Mesenchymal stem cell (in vitro differentiated cells and primary cell): ENCODE measurements around the gene HEATR5A. TPM values are rescaled to one million over a fixed set of nuclear protein-coding genes. Genes with fewer than 3 reads are reported as not detected.
"Not testable (repeated sequence)": the region's sequence is repeated elsewhere in the genome, so short reads cannot be mapped to it uniquely, and the experiment has no call there.

ENCODE experiments used
- DNase-seq: peaks from one replicate; pipeline ENCODE4 v3.0.0-alpha.2; 2013
- H2AFZ ChIP-seq: one replicate; pipeline ENCODE4 v1.6.1; 2013; ENCODE audit warnings: low read depth, mild to moderate bottlenecking, control low read depth, inconsistent platforms, low read length, moderate library complexity
- H2AK5ac ChIP-seq: 2 replicates; pipeline ENCODE4 v1.6.1; 2013; ENCODE audit warnings: low read length, moderate library complexity, mild to moderate bottlenecking, inconsistent platforms; ENCODE audit not compliant: severe bottlenecking
- H2BK120ac ChIP-seq: one replicate; pipeline ENCODE4 v1.6.1; 2013; ENCODE audit warnings: low read depth, mild to moderate bottlenecking, inconsistent platforms, low read length, moderate library complexity
- H2BK12ac ChIP-seq, 2 experiments: one replicate each; pipeline ENCODE4 v1.6.1; 2013; ENCODE audit warnings: inconsistent platforms in 2 of 2, low read length in 2 of 2, mild to moderate bottlenecking in 2 of 2, moderate library complexity in 2 of 2, control low read depth in 1 of 2
- H2BK15ac ChIP-seq: one replicate; pipeline ENCODE4 v1.6.1; 2013; ENCODE audit warnings: mild to moderate bottlenecking, low read depth, inconsistent platforms; ENCODE audit not compliant: poor library complexity, severe bottlenecking
- H2BK5ac ChIP-seq: 2 replicates; pipeline ENCODE4 v1.6.1; 2013; ENCODE audit warnings: low read depth, mild to moderate bottlenecking, low read length, control low read depth, inconsistent platforms; ENCODE audit not compliant: poor library complexity, severe bottlenecking
- H3K14ac ChIP-seq, 2 experiments: one replicate each; pipeline ENCODE4 v1.6.1; 2013; ENCODE audit warnings: inconsistent platforms in 2 of 2, low read length in 2 of 2, control low read depth in 1 of 2, mild to moderate bottlenecking in 1 of 2, moderate library complexity in 1 of 2
- H3K18ac ChIP-seq, 2 experiments: one replicate each; pipeline ENCODE4 v1.6.1; 2013; ENCODE audit warnings: inconsistent platforms in 2 of 2, low read length in 2 of 2, control low read depth in 1 of 2, low read depth in 1 of 2, mild to moderate bottlenecking in 1 of 2
- H3K23ac ChIP-seq, 2 experiments: one replicate each; pipeline ENCODE4 v1.6.1; 2013; ENCODE audit warnings: inconsistent platforms in 2 of 2, low read length in 2 of 2, mild to moderate bottlenecking in 2 of 2, moderate library complexity in 2 of 2, control low read depth in 1 of 2
- H3K27ac ChIP-seq: 2 replicates; pipeline ENCODE4 v1.5.1; 2013; ENCODE audit warnings: mild to moderate bottlenecking, moderate library complexity, low read length, control low read depth, inconsistent platforms; ENCODE audit not compliant: poor library complexity, severe bottlenecking
- H3K27me3 ChIP-seq, 2 experiments: 2 replicates each; pipeline versions ENCODE4 v1.6.1 to v1.7.0; 2013; ENCODE audit warnings: low read length in 2 of 2, mild to moderate bottlenecking in 2 of 2, moderate library complexity in 2 of 2, control low read depth in 1 of 2, inconsistent platforms in 1 of 2; ENCODE audit not compliant: control insufficient read depth in 1 of 2, insufficient read depth in 1 of 2
- H3K36me3 ChIP-seq, 2 experiments: 2 replicates each; pipeline versions ENCODE4 v1.6.1 to v1.7.0; 2013; ENCODE audit warnings: low read length in 2 of 2, control low read depth in 1 of 2, inconsistent platforms in 1 of 2, low read depth in 1 of 2, mild to moderate bottlenecking in 1 of 2; ENCODE audit not compliant: insufficient read depth in 2 of 2, control insufficient read depth in 1 of 2
- H3K4ac ChIP-seq, 2 experiments: one replicate each; pipeline ENCODE4 v1.6.1; 2013; ENCODE audit warnings: inconsistent platforms in 2 of 2, low read length in 2 of 2, mild to moderate bottlenecking in 2 of 2, moderate library complexity in 2 of 2, control low read depth in 1 of 2, low read depth in 1 of 2
- H3K4me1 ChIP-seq: 2 replicates; pipeline ENCODE4 v1.6.1; 2013; ENCODE audit warnings: low read depth, low read length, control low read depth; ENCODE audit not compliant: control insufficient read depth, insufficient read depth
- H3K4me2 ChIP-seq: 2 replicates; pipeline ENCODE4 v1.6.1; 2013; ENCODE audit warnings: low read length, mild to moderate bottlenecking, inconsistent platforms; ENCODE audit not compliant: poor library complexity, severe bottlenecking
- H3K4me3 ChIP-seq, 2 experiments: 2 replicates each; pipeline versions ENCODE4 v1.5.1 to v1.7.0; 2013; ENCODE audit warnings: low read length in 2 of 2, mild to moderate bottlenecking in 2 of 2, control low read depth in 1 of 2, low read depth in 1 of 2; ENCODE audit not compliant: insufficient read depth in 1 of 2
- H3K79me1 ChIP-seq: replicated peaks from 2 replicates; pipeline ENCODE4 v1.6.1; 2013; ENCODE audit warnings: mild to moderate bottlenecking, control low read depth, low read length, inconsistent platforms; ENCODE audit not compliant: poor library complexity, severe bottlenecking
- H3K9ac ChIP-seq: 2 replicates; pipeline ENCODE4 v1.7.0; 2013; ENCODE audit warnings: mild to moderate bottlenecking, low read length, moderate library complexity
- H3K9me3 ChIP-seq: 2 replicates; pipeline ENCODE4 v1.7.0; 2013; ENCODE audit warnings: mild to moderate bottlenecking, low read length; ENCODE audit not compliant: control insufficient read depth
- H4K8ac ChIP-seq: one replicate; pipeline ENCODE4 v1.6.1; 2013; ENCODE audit warnings: inconsistent platforms, mild to moderate bottlenecking, low read length, moderate library complexity
- H4K91ac ChIP-seq: one replicate; pipeline ENCODE4 v1.6.1; 2013; ENCODE audit warnings: mild to moderate bottlenecking, low read length, inconsistent platforms
- WGBS: methylation state at CpG from one replicate; pipeline ENCODE4 v1.1.7; 2013; ENCODE audit warnings: mixed read lengths; 5-methylcytosine and 5-hydroxymethylcytosine counted together
- polyA plus RNA-seq, 2 experiments: library from polyadenylated mRNA; stranded (reverse); fragments of 200-250 nt; gene quantifications; one replicate each; pipeline ENCODE4 v1.2.3, GENCODE V29; 2013

Gene HEATR5A
- 19.5 TPM for polyA plus RNA-seq (2013, experiment 1 of 2)
- 18.7 TPM for polyA plus RNA-seq (2013, experiment 2 of 2)

DNA sequence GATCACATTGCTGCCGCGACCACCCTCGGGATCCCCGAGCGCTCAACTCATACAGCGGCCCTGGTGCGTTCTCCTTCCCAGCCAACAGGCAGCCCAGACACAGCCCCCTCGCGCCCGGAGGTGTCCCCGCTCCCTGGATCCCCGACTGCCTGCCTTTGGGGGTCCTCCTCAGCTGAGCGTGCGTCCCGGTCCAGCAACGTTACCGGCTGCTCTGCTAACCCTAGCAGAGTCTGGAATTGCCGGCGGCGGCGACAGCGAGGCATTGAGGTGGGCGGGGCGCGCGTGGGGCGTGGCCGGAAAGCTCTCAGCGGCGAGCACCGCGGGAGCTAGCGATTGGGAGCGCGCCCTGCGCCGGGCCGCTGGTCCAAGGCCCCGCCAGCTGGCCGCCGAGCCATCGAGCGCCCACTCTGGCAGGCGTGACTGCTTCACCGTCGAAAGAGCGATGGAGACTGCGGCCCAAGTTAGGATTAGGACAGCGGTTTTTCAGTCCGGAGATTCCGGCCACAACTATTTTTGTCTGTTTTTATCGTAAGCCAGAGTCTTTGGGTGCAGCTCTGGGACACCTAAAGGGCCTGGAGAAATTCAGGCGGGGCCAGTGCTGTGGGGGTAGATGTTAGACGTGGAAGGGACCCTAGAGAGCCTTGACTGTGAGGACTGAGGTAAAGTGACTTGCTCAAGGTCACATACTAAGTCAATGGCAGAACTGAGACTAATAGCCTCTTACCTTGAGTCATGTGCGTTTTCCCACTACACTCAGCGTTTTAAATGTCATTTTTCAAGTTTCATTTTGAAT lies at the start of gene HEATR5A:
Gene HEATR5A (minus strand): TSS at position 232 of the 793 bp plus-strand sequence. CDS start 17,575 bp downstream, outside the sequence.
- Histone ChIP-seq H3K4ac (peak within 1 kb of the TSS in 1 of 2 experiments; percentile 98), H2BK120ac (no peak within 1 kb of the TSS), H3K4me2 (peak within 1 kb of the TSS; percentile 87), H2AFZ (peak within 1 kb of the TSS; percentile 96), H3K27me3 (no peaks in the 10 kb centered on the region), H2BK15ac (peak within 1 kb of the TSS; percentile 70), H3K79me1 (peaks cover 7% of the 10 kb centered on the region), H3K9ac (peak within 1 kb of the TSS; percentile 100), H2AK5ac (peak within 1 kb of the TSS; percentile 35), H3K23ac (peak within 1 kb of the TSS in 1 of 2 experiments; percentile 100), H3K9me3 (no peaks in the 10 kb centered on the region), H3K18ac (peak within 1 kb of the TSS; percentile 83 to 97), H3K27ac (peak within 1 kb of the TSS; percentile 78), H3K4me3 (peak within 1 kb of the TSS; percentile 97 to 100), H3K14ac (peak within 1 kb of the TSS in 1 of 2 experiments; percentile 97), H3K4me1 (no peaks in the 10 kb centered on the region), H3K36me3 (no peaks in the 10 kb centered on the region), H2BK12ac (peak within 1 kb of the TSS in 1 of 2 experiments; percentile 86), H2BK5ac (no peak within 1 kb of the TSS), H4K91ac (peak within 1 kb of the TSS; percentile 1), H4K8ac (peak within 1 kb of the TSS; percentile 98)
- 4% methylated on average over 56 of the region's 56 CpGs for WGBS
- DNase-seq: peak; percentile 96

DNA sequence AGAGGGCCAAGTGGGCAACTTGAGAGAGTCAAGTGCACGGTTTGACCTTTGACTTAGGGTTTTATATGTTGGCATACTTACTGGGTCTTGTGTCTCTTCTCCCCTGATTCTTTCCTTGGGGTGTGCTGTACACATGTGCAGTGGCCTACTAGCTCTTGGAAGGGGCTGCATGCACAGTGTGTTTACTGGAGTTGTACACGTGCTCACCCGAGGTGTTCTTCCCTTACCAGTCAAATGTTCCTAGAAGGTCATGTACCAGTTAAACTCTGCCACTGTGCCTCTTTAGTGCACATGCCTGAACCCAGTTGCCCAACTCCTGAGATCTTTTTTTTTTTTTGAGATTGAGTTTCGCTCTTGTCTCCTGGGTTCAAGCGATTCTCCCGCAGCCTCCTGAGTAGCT lies 46.2 kb upstream of the HEATR5A start:
- Histone ChIP-seq H3K27ac (no peak overlapping the region), H4K8ac (no peak overlapping the region), H3K9me3 (no peaks in the 10 kb centered on the region), H3K4me2 (no peak overlapping the region), H3K4me1 (no peaks in the 10 kb centered on the region), H4K91ac (no peak overlapping the region), H3K4ac (no peak overlapping the region), H3K23ac (no peak overlapping the region), H2AFZ (no peak overlapping the region), H2BK12ac (no peak overlapping the region), H2BK15ac (no peak overlapping the region), H3K9ac (no peak overlapping the region), H3K4me3 (no peak overlapping the region), H3K79me1 (no peaks in the 10 kb centered on the region), H3K36me3 (no peaks in the 10 kb centered on the region), H3K14ac (no peak overlapping the region), H3K18ac (no peak overlapping the region), H2BK120ac (no peak overlapping the region), H2AK5ac (no peak overlapping the region), H2BK5ac (no peak overlapping the region), H3K27me3 (no peaks in the 10 kb centered on the region)
- 95% methylated on average over 6 of the region's 6 CpGs for WGBS
- DNase-seq: no peak

DNA sequence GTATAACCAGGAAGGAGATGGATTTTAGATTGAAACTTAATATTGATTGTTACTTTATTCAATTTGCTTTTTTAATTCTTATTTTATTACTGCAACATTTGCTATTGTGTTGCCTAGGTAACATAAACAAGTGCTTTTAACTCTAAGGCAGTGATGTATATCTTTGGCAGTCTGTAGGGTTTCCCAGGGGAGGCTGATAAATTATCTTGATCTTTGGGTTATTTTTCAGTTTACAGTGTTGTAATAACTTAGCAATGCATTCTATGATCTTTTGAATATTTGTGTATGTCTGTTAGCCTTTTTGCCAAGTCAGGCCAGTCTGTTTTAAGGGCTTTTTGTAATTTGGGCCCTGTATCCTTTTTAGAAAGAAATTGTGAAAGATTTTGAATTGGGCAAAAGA lies 44.8 kb upstream of the HEATR5A start:
- Histone ChIP-seq H3K23ac (no peak overlapping the region), H3K79me1 (no peaks in the 10 kb centered on the region)

DNA sequence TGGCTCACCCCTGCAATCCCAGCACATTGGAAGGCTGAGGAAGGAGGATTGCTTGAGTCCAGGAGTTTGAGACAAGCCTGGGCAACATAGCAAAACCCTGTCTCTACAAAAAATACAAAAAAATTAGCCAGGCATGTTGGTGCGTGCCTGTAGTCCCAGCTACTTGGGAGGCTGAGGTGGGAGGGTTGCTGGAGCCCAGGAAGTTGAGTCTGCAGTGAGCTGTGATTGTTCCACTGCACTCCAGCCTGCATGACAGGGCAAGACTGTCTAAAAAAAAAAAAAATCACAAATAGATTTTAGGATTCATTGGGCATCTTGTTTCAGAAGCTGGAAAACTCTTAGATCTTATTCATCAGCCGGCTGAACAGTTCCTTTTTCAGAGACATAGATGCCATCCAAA lies 42.1 kb upstream of the HEATR5A start:
- H3K23ac ChIP-seq, H3K4ac ChIP-seq, H4K91ac ChIP-seq, H3K79me1 ChIP-seq, H3K14ac ChIP-seq, H3K9me3 ChIP-seq, H2BK120ac ChIP-seq, H2BK12ac ChIP-seq, H3K4me1 ChIP-seq, DNase-seq, H3K27ac ChIP-seq, H3K4me3 ChIP-seq, H3K27me3 ChIP-seq, H2AFZ ChIP-seq, H3K9ac ChIP-seq, H3K36me3 ChIP-seq, H4K8ac ChIP-seq, H2AK5ac ChIP-seq, H2BK5ac ChIP-seq, H2BK15ac ChIP-seq, H3K18ac ChIP-seq, H3K4me2 ChIP-seq: not testable (repeated sequence)
- 90% methylated on average over 2 of the region's 2 CpGs for WGBS

More for the DNA sequence above, 44.8 kb upstream of the HEATR5A start:
- peak; percentile 66 for DNase-seq
- H2AFZ ChIP-seq: no peak overlapping the region
- no peak overlapping the region for H3K27ac ChIP-seq
- H3K36me3 ChIP-seq: no peaks in the 10 kb centered on the region
- no peaks in the 10 kb centered on the region for H3K4me1 ChIP-seq
- H4K8ac ChIP-seq: no peak overlapping the region
- H2BK120ac ChIP-seq: no peak overlapping the region
- H4K91ac ChIP-seq: no peak overlapping the region
- H3K14ac ChIP-seq: no peak overlapping the region
- no peak overlapping the region for H2AK5ac ChIP-seq
- no peak overlapping the region for H3K4me3 ChIP-seq
- no peak overlapping the region for H2BK5ac ChIP-seq
- no peaks in the 10 kb centered on the region for H3K27me3 ChIP-seq
- H3K4me2 ChIP-seq: no peak overlapping the region
- H3K9me3 ChIP-seq: no peaks in the 10 kb centered on the region
- H3K4ac ChIP-seq: no peak overlapping the region
- H2BK12ac ChIP-seq: no peak overlapping the region
- H3K18ac ChIP-seq: no peak overlapping the region
- peak overlapping the region; percentile 40 for H3K9ac ChIP-seq
- no peak overlapping the region for H2BK15ac ChIP-seq
